ENCODE data around the gene WDR53. TPM values are rescaled to one million over a fixed set of nuclear protein-coding genes. Genes with fewer than 3 reads are reported as not detected.
A peak's percentile ranks its signal among the peaks of the same experiment; 100 is the strongest.

Gene WDR53
- total and polyA plus RNA-seq, 9 of the 15 experiments (the other 6 are each of a cell fraction or from before 2014, with no cell fraction given): 13.0 to 34.5 (median 20.9) TPM

DNA sequence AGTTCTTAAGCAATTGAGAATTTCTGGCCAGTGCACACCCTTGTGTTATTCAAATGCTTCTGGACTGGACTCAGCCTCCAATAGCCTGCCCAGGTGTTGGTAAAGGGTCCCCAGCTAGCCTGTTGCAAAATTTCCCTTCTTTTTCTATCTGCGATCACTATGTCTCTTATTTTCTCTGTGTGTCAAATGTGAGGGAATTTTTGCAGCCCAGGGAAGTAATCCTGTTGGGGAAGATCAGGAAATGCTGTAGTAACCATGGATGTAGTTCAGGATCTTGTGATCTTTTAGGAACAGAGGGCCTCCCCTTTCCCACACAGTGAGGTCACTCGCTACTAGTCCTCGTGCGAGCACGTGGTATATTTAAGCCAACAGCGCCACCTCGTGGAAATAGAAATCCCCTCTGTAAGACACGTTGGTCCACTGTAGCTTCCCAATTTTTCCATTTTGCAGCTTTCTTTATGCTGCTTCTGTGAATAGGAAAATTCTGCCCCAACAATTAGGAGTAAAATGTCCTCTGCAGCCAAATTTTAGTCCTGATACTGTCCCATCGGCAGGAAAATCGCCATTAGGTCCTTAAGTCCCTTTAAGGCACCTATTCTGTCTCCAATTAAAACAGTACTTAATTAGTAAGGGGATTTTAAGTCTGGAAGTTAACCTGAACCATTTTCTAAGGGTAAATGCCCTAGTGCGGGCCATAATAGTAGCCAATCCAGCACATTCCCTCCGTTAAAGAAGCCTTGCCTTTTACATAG, 49.2 kb downstream of the WDR53 start (continued):
- TF ChIP-seq AFF1 (IDR thresholded peaks at IDR 0.05; ENCODE audit: low read depth in 1 of 2, partially characterized antibody in 2 of 2) (peak in 1 of 2 experiments; percentile 86), SMARCA4 (IDR thresholded peaks at IDR 0.05) (0 out of 2 replicates have a peak, but pooled peaks have one; percentile 36), TEAD1 (CRISPR knock-in tag; IDR thresholded peaks at IDR 0.05) (0 out of 4 replicates have a peak, but pooled peaks of 1 of the 2 experiments have one; percentile 36), SMARCB1 (IDR thresholded peaks at IDR 0.05; ENCODE audit: insufficient read length, low read depth) (no peak), CC2D1A (IDR thresholded peaks at IDR 0.05) (peak; percentile 52; the same call in 1 of the 2 replicates), MAFK (IDR thresholded peaks at IDR 0.05; ENCODE audit: low read length) (no peak), ZBTB33 (CRISPR knock-in tag; IDR thresholded peaks at IDR 0.05) (peak; percentile 64)
- TF ChIP-seq, protein P1, sequence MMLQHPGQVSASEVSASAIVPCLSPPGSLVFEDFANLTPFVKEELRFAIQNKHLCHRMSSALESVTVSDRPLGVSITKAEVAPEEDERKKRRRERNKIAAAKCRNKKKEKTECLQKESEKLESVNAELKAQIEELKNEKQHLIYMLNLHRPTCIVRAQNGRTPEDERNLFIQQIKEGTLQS (IDR thresholded peaks at IDR 0.05): peak; percentile 75
- TF ChIP-seq, protein P1 (CRISPR knock-in tag; conservative IDR thresholded peaks at IDR 0.05): peak; percentile 79
